ENCODE data around the gene LRRC57.
"Not testable (repeated sequence)": the region's sequence is repeated elsewhere in the genome, so short reads cannot be mapped to it uniquely, and the experiment has no call there.

The LRRC57 gene

DNA sequence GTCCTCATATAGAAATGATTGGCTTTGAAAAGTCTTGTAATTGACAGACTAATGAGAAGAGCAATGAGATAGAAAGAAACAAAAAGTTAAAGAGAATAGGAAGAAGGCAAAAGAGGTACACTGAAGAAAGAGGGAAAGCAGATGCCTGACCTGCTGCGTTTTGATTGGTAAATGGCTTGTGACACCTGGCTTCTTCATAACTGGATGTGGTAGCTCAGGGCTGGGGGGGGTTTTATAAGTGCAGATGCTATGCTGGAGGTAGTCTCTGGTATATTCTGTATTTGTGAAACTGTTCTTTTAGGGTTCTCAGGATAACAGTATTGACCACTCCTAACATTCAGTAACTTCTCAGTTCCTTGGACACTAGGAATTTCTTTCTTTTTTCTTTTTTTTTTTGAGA is 28.2 kb upstream of the LRRC57 start:
- no peak for DNase-seq (ENCODE audit: low spot score)
- no peak overlapping the region for H3K27ac ChIP-seq
- CTCF ChIA-PET, result interaction anchor here (0.6 kb wide), 1 partner anchor 8 kb away, joined by 3 read pairs; no protein-coding TSS in a partner anchor
- TF ChIP-seq CTCF (conservative IDR thresholded peaks at IDR 0.05; ENCODE audit: low read depth), result no peak
- POLR2A ChIA-PET (ENCODE audit: low non-redundant PET), result no interaction called here

DNA sequence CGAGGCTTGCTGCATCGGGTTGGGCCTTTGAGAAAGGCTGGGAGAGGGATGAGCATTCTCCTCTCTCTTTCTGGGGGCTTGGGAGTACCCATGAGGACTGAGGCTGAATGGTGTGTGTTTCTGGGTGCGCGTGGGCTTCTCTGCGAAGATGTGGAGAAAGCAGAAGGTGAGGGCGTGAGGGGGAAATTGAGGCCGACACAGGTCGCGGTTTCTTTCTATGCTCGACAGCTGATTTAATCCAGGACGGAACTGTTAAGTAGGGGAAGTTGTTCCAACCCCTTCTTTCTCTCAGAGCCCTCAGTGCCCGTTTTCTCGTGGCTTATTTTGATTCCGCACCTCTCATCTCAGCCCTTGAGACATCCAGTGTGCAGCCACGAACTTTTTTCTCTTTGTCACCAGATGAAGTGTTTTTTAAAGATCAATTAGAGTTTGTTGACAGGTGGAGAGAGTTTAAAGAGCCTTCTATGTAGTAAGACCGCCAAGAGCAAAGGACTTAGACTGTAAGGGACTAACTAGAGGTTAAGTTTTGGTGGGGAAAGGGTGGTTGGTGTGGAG is 27.5 kb upstream of the LRRC57 start:
- DNase-seq (ENCODE audit: low spot score), result no peak
- TF ChIP-seq CTCF (conservative IDR thresholded peaks at IDR 0.05; ENCODE audit: low read depth), result no peak
- ChIA-PET CTCF (interaction anchor here (0.6 to 0.8 kb wide), 2 partner anchors 8 to 74 kb away, joined by 3 to 5 read pairs; no protein-coding TSS in a partner anchor), POLR2A (ENCODE audit: low non-redundant PET) (no interaction called here)
- peak overlapping the region; percentile 74 for H3K27ac ChIP-seq

GRCh38 chr15:42575188-42576039 is 26.8 kb upstream of the LRRC57 start, which contains the start of gene STARD9:
TSS of gene STARD9 (plus strand) at chr15:42575606. CDS start at chr15:42575716, 110 bp downstream.
- POLR2A ChIA-PET (ENCODE audit: low non-redundant PET), result interaction anchor here (0.5 to 0.7 kb wide), 2 partner anchors 76 to 198 kb away, joined by 4 to 13 read pairs; no protein-coding TSS in a partner anchor
- H3K27ac ChIP-seq, result peak within 1 kb of the TSS; percentile 74
- TF ChIP-seq CTCF (conservative IDR thresholded peaks at IDR 0.05; ENCODE audit: low read depth), result no peak
- DNase-seq (ENCODE audit: low spot score), result peak; percentile 99
- CTCF ChIA-PET, result interaction anchor here (0.8 kb wide), 1 partner anchor 75 kb away, joined by 5 read pairs; no protein-coding TSS in a partner anchor

DNA sequence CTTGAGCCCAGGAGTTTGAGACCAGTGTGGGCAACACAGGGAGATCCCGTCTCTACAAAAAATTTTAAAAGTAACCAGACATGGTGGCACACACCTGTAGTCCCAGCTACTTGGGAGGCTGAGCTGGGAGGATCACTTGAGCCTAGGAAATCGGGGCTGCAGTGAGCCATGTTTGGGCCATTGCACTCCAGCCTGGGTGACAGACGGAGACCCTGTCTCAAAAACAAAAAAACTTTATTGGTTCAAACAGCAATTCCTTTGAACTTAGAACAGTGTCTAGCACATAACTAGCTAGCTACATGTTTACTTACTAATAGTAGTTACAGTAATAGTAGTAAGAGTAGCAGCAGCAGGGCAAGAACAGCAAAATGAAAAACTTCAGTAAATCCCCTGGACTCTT is 10.1 kb upstream of the LRRC57 start:
- no peak for DNase-seq (ENCODE audit: low spot score)
- ChIA-PET CTCF (no interaction called here), POLR2A (ENCODE audit: low non-redundant PET) (no interaction called here)
- no peak overlapping the region for H3K27ac ChIP-seq
- no peak for TF ChIP-seq CTCF (conservative IDR thresholded peaks at IDR 0.05; ENCODE audit: low read depth)

- POLR2A ChIA-PET (ENCODE audit: low non-redundant PET), result not testable (repeated sequence)
These were observed 8.1 kb upstream of the LRRC57 start for GRCh38 chr15:42556550-42557207.

GRCh38 chr15:42553554-42553953 is 5.0 kb upstream of the LRRC57 start:
- no peak overlapping the region for H3K27ac ChIP-seq
- CTCF ChIA-PET, result interaction anchor here (0.7 kb wide), 1 partner anchor 94 kb away, joined by 10 read pairs; no protein-coding TSS in a partner anchor
- POLR2A ChIA-PET (ENCODE audit: low non-redundant PET), result no interaction called here
- TF ChIP-seq CTCF (conservative IDR thresholded peaks at IDR 0.05; ENCODE audit: low read depth), result no peak
- DNase-seq (ENCODE audit: low spot score), result no peak

More at GRCh38 chr15:42556550-42557207, 8.1 kb upstream of the LRRC57 start:
- CTCF ChIA-PET, result interaction anchor here (0.6 to 0.7 kb wide), 2 partner anchors 19 to 24 kb away, joined by 3 to 4 read pairs; no protein-coding TSS in a partner anchor
- not testable (repeated sequence) for DNase-seq (ENCODE audit: low spot score)
- peak overlapping the region; percentile 16 for H3K27ac ChIP-seq
